Measurements from ENCODE around the gene SNW1.
"Not testable (repeated sequence)": the region's sequence is repeated elsewhere in the genome, so short reads cannot be mapped to it uniquely, and the experiment has no call there.

- not testable (repeated sequence) for TF ChIP-seq ZNF414, ZBTB44 (CRISPR knock-in tag; IDR thresholded peaks at IDR 0.05)
These were observed 38.5 kb upstream of the SNW1 start for GRCh38 chr14:77799456-77799855.
